Measurements from ENCODE around the gene PSD4. TPM values are rescaled to one million over a fixed set of nuclear protein-coding genes. Genes with fewer than 3 reads are reported as not detected.

Gene PSD4
- total RNA-seq, 1 donor from 2014 or later = 2.6 TPM

- DNase-seq (no peak), ATAC-seq (ENCODE audit: poor library complexity) (no peak)
- intact Hi-C loops (cut with DNase I) = no loop called here
These were observed 9.4 kb upstream of the PSD4 start for GRCh38 chr2:113164215-113164929.

GRCh38 chr2:113164930-113165585 is 8.7 kb upstream of the PSD4 start:
- intact Hi-C loops (cut with DNase I) = no loop called here
- DNase-seq (no peak), ATAC-seq (ENCODE audit: poor library complexity) (no peak)

GRCh38 chr2:113166187-113166645 is 7.6 kb upstream of the PSD4 start:
- intact Hi-C loops (cut with DNase I) = no loop called here
- no peak for DNase-seq
- ATAC-seq (ENCODE audit: poor library complexity) = no peak

- intact Hi-C loops (cut with DNase I) = no loop called here
- ATAC-seq (ENCODE audit: poor library complexity) = peak; percentile 80
- DNase-seq = no peak
These were observed 6.4 kb upstream of the PSD4 start for GRCh38 chr2:113167115-113167932.

- DNase-seq (no peak), ATAC-seq (ENCODE audit: poor library complexity) (no peak)
- intact Hi-C loops (cut with DNase I) = no loop called here
These were observed 5.8 kb upstream of the PSD4 start for GRCh38 chr2:113167962-113168340.

GRCh38 chr2:113169002-113169530 is 4.7 kb upstream of the PSD4 start:
- DNase-seq = no peak
- intact Hi-C loops (cut with DNase I) = no loop called here
- no peak for ATAC-seq (ENCODE audit: poor library complexity)

- ATAC-seq (ENCODE audit: poor library complexity) = no peak
- intact Hi-C loops (cut with DNase I) = no loop called here
- DNase-seq = no peak
These were observed 4.2 kb upstream of the PSD4 start for GRCh38 chr2:113169586-113169985.

GRCh38 chr2:113171334-113172075 is 2.3 kb upstream of the PSD4 start:
- ATAC-seq (ENCODE audit: poor library complexity) (no peak), DNase-seq (no peak)
- intact Hi-C loops (cut with DNase I) = no loop called here

GRCh38 chr2:113172721-113173541 is 840 bp upstream of the PSD4 start:
- DNase-seq (no peak), ATAC-seq (ENCODE audit: poor library complexity) (no peak)
- intact Hi-C loops (cut with DNase I) = no loop called here

GRCh38 chr2:113174376-113174750 is 592 bp downstream of the PSD4 start:
- DNase-seq (no peak), ATAC-seq (ENCODE audit: poor library complexity) (no peak)
- intact Hi-C loops (cut with DNase I) = no loop called here

- ATAC-seq (ENCODE audit: poor library complexity) = peak; percentile 36
- no peak for DNase-seq
- intact Hi-C loops (cut with DNase I) = no loop called here
These were observed 1.4 kb downstream of the PSD4 start for GRCh38 chr2:113175042-113175628.

- intact Hi-C loops (cut with DNase I) = no loop called here
- no peak for DNase-seq
- no peak for ATAC-seq (ENCODE audit: poor library complexity)
These were observed 2.2 kb downstream of the PSD4 start for GRCh38 chr2:113175736-113176695.

- DNase-seq = no peak
- intact Hi-C loops (cut with DNase I) = no loop called here
- no peak for ATAC-seq (ENCODE audit: poor library complexity)
These were observed 3.1 kb downstream of the PSD4 start for GRCh38 chr2:113176696-113177355.

GRCh38 chr2:113178069-113178746 is 4.4 kb downstream of the PSD4 start:
- no peak for DNase-seq
- intact Hi-C loops (cut with DNase I) = no loop called here
- ATAC-seq (ENCODE audit: poor library complexity) = no peak

- ATAC-seq (ENCODE audit: poor library complexity) (no peak), DNase-seq (no peak)
- intact Hi-C loops (cut with DNase I) = no loop called here
These were observed 5.1 kb downstream of the PSD4 start for GRCh38 chr2:113178891-113179290.

Measured in Right ventricle myocardium superior (tissue), 1 donor.